ENCODE data around the gene EPHA3.

The EPHA3 gene

DNA sequence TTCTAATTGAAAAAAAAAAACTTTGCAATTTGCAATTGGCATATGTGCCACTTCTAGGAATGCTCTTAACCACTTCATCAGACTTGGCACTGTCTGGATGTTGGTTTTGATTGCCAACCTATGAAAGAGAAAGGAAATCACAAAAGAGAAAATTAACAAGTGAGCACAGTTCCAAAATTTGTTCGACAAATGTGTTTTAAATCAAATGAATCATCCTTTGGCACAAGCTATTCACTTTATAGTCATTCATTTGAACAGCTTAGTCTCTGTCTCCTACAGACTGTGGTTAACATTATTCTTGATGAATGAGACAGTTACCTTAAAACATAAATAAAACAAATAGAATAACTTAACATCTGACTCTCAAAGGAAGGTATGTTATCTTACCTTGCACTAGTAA lies 265.0 kb downstream of the EPHA3 start:
- DNase-seq = no peak

DNA sequence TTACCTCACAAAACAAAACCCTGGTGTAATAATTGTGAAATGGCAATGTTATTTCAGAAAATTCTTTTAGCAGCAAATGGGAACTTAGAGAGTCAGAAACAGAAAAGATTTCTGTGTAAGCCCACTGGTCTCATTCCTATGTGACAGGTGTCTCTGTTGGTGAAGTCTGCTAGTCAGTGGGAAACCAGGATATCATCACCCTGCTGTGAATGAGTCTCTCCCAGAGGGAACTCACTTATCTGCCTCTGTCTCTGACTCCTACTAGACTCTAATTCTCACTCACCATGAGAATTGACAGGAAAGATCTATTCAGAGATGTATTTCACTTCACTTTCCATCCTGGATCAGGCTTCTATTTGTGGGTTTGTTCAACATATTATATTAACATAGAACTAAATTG lies 266.0 kb downstream of the EPHA3 start:
- no peak for DNase-seq

DNA sequence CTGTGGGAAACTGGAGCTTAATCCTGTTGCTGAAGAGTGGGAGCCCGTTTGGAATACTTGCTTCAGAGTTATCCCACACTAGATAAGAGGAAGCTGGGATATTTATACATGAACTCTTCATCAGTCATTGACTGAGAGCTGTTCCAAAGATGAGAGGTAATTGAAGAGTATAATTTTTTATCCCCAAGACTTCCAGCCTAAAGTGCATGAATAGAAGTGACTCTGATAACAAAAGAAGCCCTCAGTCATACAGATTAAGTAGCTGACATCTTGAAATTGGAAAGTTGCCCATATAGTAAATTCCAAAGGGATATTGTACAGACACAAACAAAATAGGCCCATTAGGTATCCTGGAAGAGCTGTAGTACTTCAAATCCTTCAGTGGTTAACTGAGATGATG lies 268.0 kb downstream of the EPHA3 start:
- no peak for DNase-seq

DNA sequence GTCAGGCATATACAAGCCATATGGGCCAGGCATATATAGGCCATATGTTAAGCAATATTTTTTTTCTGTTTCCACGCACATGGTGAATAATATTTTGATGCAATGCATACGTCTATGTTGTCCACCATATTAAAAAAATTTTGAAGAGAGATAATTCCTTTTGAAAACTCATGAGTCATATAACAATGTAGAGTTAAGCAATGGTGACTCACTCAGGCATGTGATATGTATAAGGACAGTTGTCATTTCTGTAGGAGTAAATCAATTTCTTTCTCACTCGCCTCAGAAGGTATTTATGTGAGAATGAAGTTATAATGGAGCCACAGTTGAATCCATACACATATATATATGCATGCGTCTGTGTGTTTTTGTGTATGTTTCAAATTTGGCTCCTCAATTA lies 272.6 kb downstream of the EPHA3 start:
- no peak for DNase-seq

DNA sequence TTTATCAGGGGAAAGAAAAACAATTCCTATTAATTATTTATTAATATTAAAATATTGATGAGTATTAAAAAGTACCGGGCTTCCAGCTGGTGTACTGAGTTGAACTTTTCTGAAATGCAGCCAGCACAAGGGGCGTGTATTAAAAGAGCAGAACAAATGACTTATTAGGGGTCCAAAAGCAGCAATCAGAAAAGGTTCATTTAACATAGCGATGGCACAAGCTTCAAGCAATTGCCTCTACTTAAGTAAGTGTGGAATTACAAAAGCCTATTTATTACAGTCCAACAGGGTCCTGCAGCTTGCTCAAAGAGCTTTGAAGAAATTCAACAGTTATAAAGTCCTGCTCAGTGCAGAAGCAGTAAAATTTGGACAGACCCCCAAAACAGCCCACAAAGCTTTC lies 285.6 kb downstream of the EPHA3 start:
- DNase-seq = no peak

DNA sequence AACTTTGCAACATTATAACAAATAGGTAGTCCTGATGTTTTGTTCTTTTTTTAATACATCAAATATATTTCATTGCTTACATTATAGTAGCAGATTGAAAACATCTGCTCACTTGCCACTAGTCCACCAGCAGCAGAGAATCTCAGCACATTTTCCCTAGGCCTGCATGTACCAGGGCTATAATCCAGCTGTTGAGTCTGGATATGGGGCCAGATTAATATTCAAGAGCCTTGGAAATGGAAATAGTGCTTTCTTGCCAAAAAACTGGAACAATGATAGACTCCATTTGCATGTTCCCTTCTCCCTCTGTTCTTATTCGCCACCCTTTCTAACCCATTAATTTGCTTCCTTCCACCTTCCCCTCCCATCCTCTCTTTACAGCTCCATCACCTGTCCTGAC lies 288.0 kb downstream of the EPHA3 start:
- DNase-seq = no peak

DNA sequence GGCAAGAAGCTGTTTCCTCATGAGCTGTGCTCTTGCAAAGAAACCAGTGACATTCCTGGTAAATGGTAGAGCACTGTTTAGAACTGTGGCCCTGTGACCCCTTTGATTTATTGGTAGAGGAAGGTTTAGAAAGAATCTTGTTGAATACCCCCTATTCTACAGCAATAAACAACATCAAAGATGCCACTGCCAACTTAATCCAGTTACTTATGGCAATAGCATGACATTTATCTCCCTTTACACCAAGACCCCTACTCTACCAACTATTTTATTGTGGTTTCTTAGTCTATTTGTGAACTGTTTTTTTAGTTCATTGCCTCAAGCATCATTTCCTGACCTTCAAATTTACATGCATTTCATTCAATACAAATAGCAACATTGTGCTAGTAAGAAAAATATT lies 288.6 kb downstream of the EPHA3 start:
- no peak for DNase-seq

DNA sequence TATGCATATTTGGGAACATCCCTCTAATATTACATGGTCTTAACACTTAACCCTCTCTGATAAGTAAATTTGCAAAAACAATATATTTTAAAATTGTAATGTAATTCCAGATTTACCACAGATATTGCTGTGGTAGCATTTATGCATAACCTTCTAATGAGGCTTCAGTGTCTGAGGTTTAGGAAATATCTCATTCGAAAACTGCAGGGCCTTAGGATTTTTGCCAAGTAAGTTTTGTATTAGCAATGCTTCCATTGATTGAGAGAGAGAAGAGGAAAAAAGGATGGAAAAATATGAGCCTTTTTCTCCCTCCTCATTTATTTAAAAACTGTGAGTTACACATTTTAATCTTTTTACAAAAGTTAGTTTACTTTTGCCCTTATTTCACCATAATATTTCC lies 294.6 kb downstream of the EPHA3 start:
- DNase-seq = no peak

DNA sequence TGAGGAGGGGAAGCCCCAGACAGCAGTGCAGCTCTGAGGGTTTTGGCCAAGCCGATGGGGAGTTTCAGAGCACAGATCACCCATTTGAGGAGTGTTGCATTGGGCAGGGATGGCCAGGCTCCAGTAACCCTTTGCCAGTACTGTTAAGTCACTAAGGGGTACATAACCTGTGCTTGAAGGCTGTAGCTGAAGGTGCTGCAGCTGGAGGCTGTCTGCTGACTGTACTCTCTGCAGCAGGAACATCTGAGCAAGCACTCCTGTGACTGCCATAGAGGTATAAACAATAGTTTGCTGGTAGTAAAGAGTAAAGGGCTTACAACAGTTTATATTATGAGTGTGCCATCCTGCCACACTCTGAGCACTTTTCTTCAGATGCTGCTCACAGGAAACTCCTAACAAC lies 297.8 kb downstream of the EPHA3 start:
- DNase-seq = no peak

DNA sequence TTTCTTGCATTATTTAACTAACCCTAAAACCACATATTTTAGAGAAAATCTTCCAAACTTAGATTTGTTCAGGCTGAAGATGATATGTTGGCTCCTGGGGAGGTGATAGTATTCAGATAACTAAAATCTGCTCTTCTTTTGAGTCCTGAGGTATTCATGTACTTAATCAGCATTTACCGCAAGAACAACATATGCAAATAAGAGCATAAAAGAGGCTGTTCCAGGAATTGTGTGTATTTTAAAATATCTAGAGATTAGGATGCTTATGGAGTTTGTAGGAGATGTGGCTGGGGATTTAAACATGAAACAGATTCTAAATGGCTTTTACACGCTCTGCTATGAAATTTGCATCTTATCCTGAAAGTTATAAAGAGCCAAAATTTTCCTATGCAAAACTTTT lies 298.2 kb downstream of the EPHA3 start:
- no peak for DNase-seq

DNA sequence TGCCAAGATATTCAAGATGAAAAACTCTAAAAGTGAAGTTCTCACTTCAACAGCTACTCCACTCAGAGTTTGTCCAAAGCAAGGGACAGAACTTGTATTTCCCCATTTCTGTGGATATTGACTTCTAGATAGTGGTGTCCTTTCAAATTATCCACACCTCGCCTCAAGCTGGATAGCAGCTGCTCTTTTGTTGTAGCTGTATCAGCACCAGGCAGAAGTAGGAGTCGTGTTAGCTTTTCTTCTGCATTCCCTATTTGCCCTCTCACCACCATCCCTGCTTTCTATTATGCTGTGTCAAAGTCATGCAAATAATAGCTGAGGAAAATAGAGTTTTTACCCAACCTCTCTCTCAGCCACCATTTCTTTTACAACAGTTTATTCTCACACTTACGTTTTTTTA lies 303.8 kb downstream of the EPHA3 start:
- no peak for DNase-seq

DNA sequence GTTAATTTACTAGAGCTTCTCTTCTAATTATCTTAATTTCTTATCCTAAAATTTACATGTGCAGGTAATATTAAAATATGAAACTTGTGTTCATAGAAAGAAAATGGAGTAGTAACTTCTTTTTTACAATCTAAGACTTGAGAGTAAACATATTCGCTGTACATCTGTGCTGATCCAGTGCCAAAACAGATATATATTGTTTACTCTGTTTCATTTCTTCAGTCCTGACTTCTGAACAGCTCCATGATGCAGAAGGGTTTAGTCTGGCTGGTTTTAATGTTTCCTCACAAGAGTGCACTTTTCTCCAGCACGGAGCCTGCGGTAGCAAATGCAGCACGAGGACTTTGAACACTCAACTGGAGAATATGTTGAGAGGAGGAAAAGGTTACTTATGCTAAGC lies 306.8 kb downstream of the EPHA3 start:
- DNase-seq = no peak

DNA sequence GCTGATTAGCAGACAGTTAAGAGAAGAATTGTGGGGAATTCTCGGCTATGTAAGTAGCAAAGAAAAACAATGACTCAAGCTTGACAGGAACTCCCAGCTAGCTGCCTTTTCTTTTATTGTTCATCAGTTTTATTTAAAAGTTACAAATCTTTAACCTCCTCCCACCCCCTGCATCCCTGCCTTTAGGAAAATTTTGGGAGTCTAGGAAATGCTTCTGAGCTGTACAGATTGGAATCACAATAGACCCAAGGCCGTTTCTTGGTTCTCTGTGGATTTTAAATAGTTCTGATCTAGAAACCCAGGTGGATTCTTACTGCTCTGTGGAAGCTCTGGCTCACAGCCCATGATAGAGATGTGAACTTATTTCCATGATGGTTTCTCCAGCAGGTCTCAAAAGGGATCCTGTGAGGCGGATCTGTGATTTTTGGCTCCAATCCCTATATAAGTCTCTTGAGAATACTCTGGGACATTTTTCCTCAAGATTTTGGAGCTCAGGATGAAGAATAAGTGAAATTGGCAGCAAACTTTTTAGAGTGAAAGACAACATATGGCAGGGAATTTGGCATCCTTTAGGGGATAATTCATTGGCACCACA lies 312.3 kb downstream of the EPHA3 start:
- DNase-seq = no peak

DNA sequence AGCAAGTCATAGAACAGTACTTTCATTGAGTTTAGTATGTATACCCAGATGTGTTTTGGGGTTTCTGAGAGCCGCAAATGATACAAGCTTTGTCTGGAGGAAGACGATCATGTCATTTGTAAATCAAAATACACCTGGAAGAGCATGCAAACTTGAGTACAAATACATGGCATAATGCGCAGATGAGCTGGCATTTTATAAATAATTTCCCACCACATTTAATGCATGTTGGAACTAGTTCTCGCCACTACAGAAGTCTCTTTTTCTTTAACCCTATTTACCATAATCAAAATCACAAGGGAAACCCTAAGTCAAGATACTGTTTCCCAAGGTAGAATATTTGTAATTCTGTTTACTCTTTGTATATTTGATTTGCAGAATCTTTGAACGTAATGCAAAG lies 318.6 kb downstream of the EPHA3 start:
- DNase-seq = no peak

DNA sequence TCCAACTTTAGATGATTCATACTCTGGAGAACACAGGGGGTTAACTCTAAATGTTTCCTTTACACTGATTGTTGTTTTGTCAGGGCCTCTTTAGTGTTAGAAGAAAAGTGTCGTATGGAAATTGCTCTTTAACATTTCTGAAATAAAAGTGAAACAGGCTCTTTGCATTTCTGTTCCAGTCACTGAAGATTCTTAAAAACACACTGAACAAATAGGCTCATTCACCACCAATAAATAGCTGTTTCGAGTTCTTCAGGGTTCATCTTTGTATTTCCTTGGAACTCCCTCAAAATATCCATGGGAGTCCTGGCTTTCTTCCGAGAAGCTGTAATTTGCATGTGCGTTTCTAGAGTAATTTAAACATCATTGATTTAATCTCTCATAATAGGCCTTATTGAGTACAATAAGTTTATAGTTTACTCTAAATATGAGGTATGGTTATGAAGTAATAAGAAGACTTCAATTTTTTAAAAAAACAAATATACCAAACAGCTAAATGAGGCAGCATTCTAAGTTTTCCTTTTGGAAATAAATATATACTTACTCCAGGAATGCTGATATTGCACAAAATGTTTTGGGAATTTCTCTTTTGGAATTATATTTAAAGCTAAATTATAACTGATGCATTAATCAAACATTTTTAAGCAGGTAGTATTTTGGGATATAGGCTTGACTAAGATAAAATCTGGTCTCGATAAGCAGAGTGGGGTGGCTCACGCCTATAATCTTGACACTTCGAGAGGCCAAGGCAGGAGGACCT lies 327.4 kb downstream of the EPHA3 start:
- DNase-seq = no peak

DNA sequence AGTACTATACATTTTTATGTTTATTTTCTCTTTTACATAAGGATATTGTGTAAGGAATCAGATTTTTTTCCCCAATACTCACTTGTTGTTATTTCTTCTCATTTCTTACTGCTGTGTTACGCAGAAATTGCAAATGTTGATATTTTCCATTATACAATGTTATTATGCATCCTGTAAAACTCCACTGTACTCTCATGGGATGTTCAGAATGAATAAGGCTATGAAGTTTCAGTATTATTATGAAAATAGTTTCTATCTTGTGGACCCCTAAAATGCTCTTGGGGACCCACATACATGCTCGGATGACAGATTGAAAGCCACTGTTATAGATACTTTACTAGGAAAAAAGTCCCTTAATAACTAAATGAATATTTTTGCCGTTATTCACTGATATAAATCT lies 329.4 kb downstream of the EPHA3 start:
- no peak for DNase-seq

DNA sequence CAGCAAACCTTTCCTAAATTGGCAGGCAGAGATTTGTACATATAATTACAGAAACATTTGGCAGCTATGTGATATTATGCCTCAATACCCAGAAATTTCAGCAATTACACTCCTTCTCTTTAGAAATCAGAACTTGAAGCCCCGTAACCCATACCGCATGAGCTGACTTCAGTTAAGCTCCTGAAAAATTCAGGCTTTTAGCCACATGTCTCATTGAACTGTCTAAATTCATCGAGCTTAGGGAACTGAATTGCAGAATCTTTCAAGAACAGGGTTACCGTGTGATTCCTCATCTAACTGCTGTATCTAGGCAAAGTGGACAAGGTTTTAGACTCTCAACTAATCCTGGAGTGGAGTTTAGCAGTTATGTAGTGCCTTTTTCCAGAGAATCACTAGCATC lies 333.0 kb downstream of the EPHA3 start:
- DNase-seq = no peak

DNA sequence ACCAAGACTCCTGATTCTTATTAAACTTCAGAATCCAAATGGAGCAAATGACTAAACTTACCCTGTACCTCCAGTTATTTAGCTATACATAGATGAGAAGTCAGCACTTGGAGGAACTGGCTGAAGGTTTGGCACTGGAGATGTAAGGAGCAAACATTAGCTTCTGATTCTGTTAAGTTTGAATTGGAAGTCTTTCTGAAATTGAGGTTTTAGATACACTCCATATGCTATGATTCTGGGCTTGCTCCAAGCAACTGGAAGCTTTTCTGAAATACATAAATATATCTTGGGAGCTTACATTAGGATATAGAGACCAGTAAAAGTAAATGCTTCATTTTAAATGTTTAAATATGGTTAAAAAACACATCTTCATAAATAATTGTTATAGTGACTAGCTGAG lies 333.7 kb downstream of the EPHA3 start:
- no peak for DNase-seq

DNA sequence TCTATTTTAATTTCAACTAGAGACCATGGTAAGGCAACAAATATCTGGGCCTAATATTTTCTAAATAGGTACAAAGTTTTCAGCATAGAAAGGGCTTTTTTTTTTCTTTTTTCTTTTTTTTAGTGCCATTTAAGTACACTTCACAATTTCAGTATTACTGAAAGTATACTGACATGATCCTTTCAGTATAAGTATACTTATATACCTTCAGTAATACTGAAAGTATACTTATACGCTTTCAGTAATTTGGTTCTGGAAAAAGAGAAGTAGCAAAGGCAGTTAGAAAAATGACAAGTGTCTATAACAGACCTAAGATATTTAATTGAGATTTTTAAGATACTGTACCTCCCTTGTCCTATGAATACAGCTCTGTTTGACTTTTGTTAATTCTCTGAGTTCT lies 339.2 kb downstream of the EPHA3 start:
- no peak for DNase-seq

DNA sequence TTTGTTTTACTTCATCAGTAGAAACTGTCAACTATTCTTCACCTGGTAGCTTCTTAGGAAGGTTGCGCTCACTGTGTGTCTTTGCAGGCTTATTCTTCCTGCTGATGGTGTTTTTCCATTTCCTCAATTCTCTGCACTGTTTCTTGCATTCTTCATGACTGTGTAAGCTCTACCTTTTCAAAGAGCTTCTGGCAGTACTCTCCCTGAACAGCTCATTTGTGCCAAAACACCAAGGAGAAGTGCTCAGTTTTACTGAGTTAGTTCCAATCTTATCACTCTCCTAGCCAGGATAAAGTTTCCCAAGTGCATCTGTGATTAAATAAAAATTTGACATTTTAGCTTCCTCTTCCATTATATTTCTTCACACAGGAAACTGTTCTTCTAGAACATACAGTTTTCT lies 339.8 kb downstream of the EPHA3 start:
- DNase-seq = no peak

DNA sequence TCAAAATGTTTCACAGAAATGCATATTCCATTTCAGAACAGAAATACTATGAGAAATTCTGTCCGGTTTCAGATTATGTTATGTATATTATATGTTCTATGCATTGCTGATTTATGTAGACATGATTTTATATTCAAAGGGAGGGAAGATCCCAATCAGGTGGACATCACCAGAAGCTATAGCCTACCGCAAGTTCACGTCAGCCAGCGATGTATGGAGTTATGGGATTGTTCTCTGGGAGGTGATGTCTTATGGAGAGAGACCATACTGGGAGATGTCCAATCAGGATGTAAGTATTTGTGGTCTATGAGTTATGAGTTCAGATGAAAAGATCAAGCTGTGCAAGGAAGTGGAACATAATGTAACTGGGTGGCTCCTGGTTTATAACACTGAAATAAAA lies 341.7 kb downstream of the EPHA3 start:
- no peak for DNase-seq

DNA sequence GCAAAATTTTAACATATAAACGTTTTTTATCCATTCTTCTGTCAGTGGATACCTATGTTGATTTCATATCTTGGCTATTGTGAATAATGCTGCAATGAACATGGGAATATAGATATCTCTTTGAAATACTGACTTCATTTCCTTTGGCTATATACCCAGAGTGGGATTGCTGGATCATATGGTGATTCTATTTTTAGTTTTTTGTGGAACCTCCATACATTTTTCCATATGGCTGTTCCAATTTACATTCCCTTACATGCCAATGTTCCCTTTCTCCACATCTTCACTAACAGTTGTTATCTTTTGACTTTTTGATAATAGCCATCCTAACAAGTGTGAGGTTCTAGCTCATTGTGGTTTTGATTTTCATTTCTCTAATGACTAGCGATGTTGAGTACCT lies 344.6 kb downstream of the EPHA3 start:
- no peak for DNase-seq

DNA sequence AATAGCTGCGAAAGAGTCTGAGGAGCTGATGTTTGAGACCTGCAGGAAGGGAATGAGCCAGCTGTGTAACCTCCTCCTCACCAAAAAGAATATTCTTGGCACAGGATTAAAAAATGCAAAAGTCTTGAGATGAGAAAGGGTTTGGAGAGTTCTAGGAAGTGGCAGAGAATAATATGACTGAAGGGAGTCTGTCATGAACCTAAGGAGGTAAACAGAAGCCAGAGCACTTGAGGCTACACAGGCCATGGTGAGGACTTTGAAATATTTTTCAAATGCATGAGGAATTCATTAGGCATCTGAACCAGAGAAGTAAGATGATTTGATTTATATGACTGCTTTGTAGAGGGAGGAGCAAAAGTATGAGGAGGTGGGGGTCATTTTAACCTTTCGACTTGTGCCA lies 347.8 kb downstream of the EPHA3 start:
- DNase-seq = no peak

DNA sequence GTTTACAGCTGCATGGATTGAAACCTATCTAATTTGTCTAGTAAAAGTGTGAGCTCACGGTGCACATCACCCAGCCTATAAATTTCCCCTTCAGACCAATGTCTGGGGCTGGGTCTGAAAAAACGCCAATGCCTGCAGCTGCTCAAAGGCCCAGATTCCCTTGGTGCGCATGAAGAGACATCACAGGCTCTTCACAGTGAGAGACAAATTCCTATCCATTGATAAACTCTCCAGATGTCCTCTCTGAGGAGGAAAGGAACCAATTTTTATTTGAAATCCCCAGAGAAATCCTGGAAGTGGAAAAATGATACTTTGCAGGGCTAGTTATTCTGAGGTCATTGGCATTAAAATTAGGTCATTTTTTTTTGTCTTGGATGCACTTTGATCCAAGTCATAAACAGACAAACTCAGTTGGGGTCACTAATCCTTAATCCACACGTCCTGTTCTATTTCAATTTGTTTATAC lies 360.5 kb downstream of the EPHA3 start:
- no peak for DNase-seq

DNA sequence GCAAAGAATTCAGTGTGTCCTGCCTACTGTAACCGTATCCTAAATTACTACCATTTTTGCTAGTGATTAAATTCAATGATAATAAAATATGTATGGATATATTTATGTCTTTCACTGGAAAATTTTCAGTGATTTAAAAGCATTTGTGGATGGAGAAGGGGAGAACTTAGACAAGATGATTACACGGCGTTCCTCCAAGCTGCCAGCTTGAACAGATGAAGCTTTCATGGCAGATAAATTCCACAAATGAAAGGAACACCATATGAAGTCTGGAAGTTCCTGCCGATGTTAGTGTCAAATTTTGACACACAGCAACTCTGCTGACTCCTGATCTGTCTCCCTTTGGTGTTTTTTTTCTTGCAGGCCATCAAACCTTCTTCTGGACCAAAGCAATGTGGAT lies 364.7 kb downstream of the EPHA3 start:
- no peak for DNase-seq

Data from NCI-H524 treated with DMSO at 0.1 percent for 48 hours (cell line).